Prostate gland (tissue), 2 donors: ENCODE data around the gene SIN3B. TPM values are rescaled to one million over a fixed set of nuclear protein-coding genes. Genes with fewer than 3 reads are reported as not detected.

ENCODE experiments used
- DNase-seq: peaks from one replicate; pipeline ENCODE4 v3.0.0-alpha.2; 2019; ENCODE audit warnings: low spot score
- H3K27ac ChIP-seq, 2 donors: fragments of 200-600 bp; sonication (generic); 2 replicates each; pipeline ENCODE4 v1.5.1; 2017 to 2019
- H3K27me3 ChIP-seq: fragments of 200-600 bp; sonication (generic); replicated peaks from 2 replicates; pipeline ENCODE4 v1.5.1; 2019; ENCODE audit not compliant: insufficient read depth
- H3K36me3 ChIP-seq, 2 donors: fragments of 200-600 bp; sonication (generic); 1 replicate in 1 of 2; 2 replicates in 1 of 2; pipeline versions ENCODE4 v1.5.1 to v1.8.1; 2017 to 2019
- H3K4me1 ChIP-seq: fragments of 200-600 bp; sonication (generic); replicated peaks from 2 replicates; pipeline ENCODE4 v1.5.1; 2019
- H3K4me3 ChIP-seq, 2 donors: fragments of 200-600 bp; sonication (generic); 2 replicates each; pipeline ENCODE4 v1.5.1; 2017 to 2019
- H3K9me3 ChIP-seq: fragments of 200-600 bp; sonication (generic); 2 replicates; pipeline ENCODE4 v1.5.1; 2017
- CTCF ChIP-seq, 4 experiments: fragments of 200-600 bp in 2 of 4; fragments of 450-650 bp in 2 of 4; sonication (generic) in 2 of 4; IDR thresholded peaks; 1 replicate in 3 of 4; 2 replicates in 1 of 4; pipeline ENCODE4 v1.5.1; 2016 to 2019; ENCODE audit warnings: antibody characterized with exemption in 4 of 4, mild to moderate bottlenecking in 2 of 4, moderate library complexity in 2 of 4
- POLR2A ChIP-seq: fragments of 450-650 bp; IDR thresholded peaks from one replicate; pipeline ENCODE4 v1.6.1; 2016; ENCODE audit warnings: antibody characterized with exemption, mild to moderate bottlenecking
- POLR2AphosphoS5 ChIP-seq: sonication (generic); formaldehyde crosslinking; IDR thresholded peaks from one replicate; pipeline ENCODE4 v1.6.1; 2017; ENCODE audit warnings: antibody characterized with exemption
- WGBS: methylation state at CpG from one replicate; pipeline ENCODE4 v1.1.5; 2018; 5-methylcytosine and 5-hydroxymethylcytosine counted together
- intact Hi-C: fragments of 100-400 bp; cut with DNase I; formaldehyde crosslinking; loops from one replicate; pipeline ENCODE4 v1.14.2; 2022
- total RNA-seq, 2 donors: library from RNA; depleted of rRNA; stranded (reverse); fragments of >200 nt; gene quantifications; one replicate each; pipeline ENCODE4 v1.1.0, GENCODE V29; 2016

SIN3B gene
- total RNA-seq, 2 donors from 2014 or later = 37.8 to 159 TPM

DNA sequence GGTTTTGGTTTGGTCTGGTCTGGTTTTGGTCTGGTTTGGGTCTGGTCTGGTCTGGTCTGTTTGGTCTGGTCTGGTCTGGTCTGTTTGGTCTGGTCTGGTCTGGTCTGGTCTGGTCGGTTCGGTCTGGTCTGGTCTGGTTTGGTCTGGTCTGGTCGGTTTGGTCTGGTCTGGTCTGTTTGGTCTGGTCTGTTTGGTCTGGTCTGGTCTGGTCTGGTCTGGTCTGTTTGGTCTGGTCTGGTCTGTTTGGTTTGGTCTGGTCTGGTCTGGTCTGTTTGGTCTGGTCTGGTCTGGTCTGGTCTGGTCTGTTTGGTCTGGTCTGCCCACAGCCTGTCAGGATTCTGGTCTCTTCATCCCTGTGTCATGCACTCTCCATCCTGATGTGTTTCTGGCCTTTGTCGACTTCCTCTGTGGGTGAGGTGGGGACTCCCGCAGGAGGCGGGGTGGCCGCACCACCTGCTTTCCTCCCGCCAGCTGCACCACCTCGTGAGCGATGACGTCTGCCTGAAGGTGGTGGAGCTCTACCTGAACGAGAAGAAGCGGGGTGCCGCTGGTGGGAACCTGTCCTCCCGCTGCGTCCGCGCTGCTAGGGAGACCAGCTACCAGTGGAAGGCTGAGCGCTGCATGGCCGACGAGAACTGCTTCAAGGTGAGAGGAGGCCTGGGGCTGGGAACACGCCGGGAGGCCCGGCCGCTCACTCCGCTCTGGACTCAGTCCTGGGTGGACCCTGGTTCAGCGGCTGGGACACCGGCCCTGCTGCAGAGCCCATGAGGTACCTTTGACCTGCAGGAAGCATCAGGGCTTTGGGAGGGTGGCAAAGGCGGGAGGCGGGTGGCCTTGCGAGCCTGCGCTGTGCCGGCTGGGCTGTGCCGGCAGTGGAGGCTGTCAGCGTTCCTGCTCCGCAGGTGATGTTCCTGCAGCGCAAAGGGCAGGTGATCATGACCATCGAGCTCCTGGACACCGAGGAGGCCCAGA is 46.7 kb downstream of the SIN3B start:
- TF ChIP-seq CTCF (IDR thresholded peaks at IDR 0.05) (no peak), POLR2A (no peak), POLR2AphosphoS5 (no peak)
- H3K4me1 ChIP-seq = no peaks in the 10 kb centered on the region
- no peaks in the 10 kb centered on the region for H3K9me3 ChIP-seq
- H3K27ac ChIP-seq = no peak overlapping the region
- WGBS = 89% methylated on average over 38 of the region's 39 CpGs
- H3K27me3 ChIP-seq = no peaks in the 10 kb centered on the region
- DNase-seq = no peak
- H3K36me3 ChIP-seq = peaks cover 12 to 34% of the 10 kb centered on the region in 2 donors
- H3K4me3 ChIP-seq = no peak overlapping the region
- intact Hi-C loops = no loop called here

GRCh38 chr19:16876904-16877361 is 47.7 kb downstream of the SIN3B start:
- no peak for TF ChIP-seq POLR2AphosphoS5
- TF ChIP-seq CTCF (IDR thresholded peaks at IDR 0.05) = no peak
- TF ChIP-seq POLR2A = no peak
- no peak overlapping the region for H3K27ac ChIP-seq
- H3K4me1 ChIP-seq = no peaks in the 10 kb centered on the region
- DNase-seq = no peak
- H3K36me3 ChIP-seq = peaks cover 12 to 34% of the 10 kb centered on the region in 2 donors
- H3K27me3 ChIP-seq = no peaks in the 10 kb centered on the region
- intact Hi-C loops = no loop called here
- no peak overlapping the region for H3K4me3 ChIP-seq
- WGBS = 84% methylated on average over 11 of the region's 12 CpGs
- H3K9me3 ChIP-seq = no peaks in the 10 kb centered on the region

DNA sequence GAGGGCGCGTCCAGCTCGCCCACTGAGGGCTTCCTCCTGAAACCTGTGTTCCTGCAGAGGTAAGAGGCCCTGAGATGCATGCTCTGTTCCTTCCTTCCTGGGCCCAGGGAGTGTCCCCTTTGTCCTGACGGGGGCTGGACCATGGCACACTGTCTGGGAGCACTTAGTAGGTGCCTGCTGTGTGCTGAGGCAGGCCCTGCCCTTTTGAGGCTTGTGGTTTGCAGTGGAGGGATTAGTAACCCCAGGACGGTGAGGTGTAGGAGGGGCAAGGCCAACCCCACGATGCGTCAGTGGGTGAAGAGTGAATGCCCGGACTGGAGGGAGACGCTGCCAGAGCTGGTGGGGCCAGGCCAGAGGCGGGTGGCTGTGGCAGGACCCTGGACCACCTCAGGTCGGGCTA is 48.4 kb downstream of the SIN3B start:
- Histone ChIP-seq H3K9me3 (no peaks in the 10 kb centered on the region), H3K4me3 (no peak overlapping the region), H3K4me1 (no peaks in the 10 kb centered on the region), H3K36me3 (peaks cover 12 to 34% of the 10 kb centered on the region in 2 donors), H3K27ac (no peak overlapping the region), H3K27me3 (no peaks in the 10 kb centered on the region)
- intact Hi-C loops = no loop called here
- WGBS = 93% methylated on average over 11 of the region's 11 CpGs
- no peak for DNase-seq
- TF ChIP-seq POLR2A = no peak
- no peak for TF ChIP-seq CTCF (IDR thresholded peaks at IDR 0.05)
- TF ChIP-seq POLR2AphosphoS5 = no peak

- no peak for DNase-seq
- H3K27me3 ChIP-seq = no peaks in the 10 kb centered on the region
- peaks cover 12 to 28% of the 10 kb centered on the region in 2 donors for H3K36me3 ChIP-seq
- H3K27ac ChIP-seq = no peak overlapping the region
- TF ChIP-seq POLR2AphosphoS5 (no peak), POLR2A (no peak), CTCF (IDR thresholded peaks at IDR 0.05) (no peak)
- no peaks in the 10 kb centered on the region for H3K4me1 ChIP-seq
- 93% methylated on average over 47 of the region's 55 CpGs for WGBS
- intact Hi-C loops = no loop called here
- no peaks in the 10 kb centered on the region for H3K9me3 ChIP-seq
- H3K4me3 ChIP-seq = no peak overlapping the region
These were observed 49.2 kb downstream of the SIN3B start for GRCh38 chr19:16878181-16878965.
